GM19099 (cell line): Measurements from ENCODE around the gene STX19.
A peak's percentile ranks its signal among the peaks of the same experiment; 100 is the strongest.

Experiments used
- POLR2A ChIP-seq: IDR thresholded peaks from 3 replicates; pipeline ENCODE4 v1.6.1; 2011; ENCODE audit warnings: low read depth; ENCODE audit not compliant: insufficient read length; ENCODE audit errors: extremely low read depth

The STX19 gene

DNA sequence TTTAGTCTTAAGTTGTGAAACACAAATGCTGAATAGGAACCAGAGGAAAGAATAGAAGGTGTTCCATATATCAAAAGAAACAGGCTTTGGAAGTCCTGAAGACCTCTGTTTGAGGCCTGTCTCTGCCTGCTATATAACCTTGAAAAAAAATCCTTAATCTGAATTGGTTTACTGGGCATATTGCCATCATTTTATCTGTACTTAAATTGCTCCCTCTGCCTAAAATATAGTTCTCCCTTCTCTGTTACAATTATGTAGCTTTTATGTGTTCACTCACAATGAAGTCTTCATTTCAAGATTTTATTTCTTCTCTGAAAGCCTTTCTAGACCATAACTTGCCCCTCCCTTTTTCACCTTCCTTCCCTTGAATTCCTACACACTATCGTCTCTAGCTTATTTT is 27.2 kb downstream of the STX19 start:
- TF ChIP-seq POLR2A = no peak

- no peak for TF ChIP-seq POLR2A
Measured at GRCh38 chr3:93994056-93994455, 34.3 kb downstream of the STX19 start.

DNA sequence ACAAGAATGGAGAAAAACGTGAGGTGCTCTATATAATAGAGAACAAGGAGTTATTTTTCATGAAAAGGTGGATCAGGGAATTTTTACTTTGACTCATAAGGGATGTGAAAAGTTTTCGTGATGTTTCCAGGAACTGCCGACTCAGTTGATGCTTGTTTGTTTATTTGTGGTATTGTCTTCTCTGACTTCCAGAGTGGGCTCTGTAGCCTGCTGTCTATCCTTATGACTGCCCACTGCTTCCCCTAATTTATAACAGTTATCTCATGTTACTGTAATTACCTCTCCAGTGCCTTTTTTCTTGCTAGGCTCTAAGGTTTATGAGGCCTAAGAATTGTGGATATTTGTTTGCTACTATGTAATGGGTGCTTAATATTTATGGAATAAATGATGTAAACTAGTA is 36.2 kb downstream of the STX19 start:
- no peak for TF ChIP-seq POLR2A

DNA sequence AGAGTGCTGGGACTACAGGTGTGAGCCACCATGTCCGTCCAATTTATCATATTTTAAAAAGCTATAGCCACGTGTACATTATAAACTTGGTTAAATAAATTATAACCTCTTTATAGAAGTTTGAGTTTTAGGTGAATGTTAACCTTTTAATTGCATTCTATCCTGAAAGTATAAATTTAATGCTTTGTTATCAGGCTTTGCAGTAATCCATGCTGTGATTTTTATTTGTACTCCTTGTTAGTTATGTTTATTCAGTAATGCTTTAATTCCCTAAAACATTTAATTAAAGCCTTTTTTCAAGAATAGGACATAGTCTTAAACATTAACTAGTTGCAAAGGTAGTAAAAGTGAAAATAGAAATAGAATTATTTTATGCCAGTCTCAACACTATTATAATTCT is 36.8 kb downstream of the STX19 start:
- no peak for TF ChIP-seq POLR2A

DNA sequence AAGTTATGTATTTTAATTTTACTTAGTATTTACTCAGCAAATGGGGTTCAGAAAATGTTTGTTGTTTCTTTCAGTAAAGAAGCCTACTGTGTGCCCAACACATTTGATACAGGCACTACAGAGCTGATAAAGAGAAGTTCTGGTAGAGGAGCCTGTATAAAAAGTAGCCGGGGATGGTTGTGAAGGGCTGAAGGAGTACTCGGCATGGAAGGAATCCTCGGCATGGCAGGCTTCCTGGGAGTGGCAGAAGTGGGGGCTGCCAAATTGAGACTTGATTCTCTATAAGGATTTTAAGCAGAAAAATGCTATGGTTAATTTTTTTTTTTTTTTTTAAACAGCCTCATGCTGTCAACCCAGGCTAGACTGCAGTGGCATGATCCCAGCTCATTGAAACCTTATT is 39.2 kb downstream of the STX19 start:
- no peak for TF ChIP-seq POLR2A

- TF ChIP-seq POLR2A = no peak
Measured at GRCh38 chr3:93988764-93989163, 39.6 kb downstream of the STX19 start.

- no peak for TF ChIP-seq POLR2A
Measured at GRCh38 chr3:93988283-93988682, 40.1 kb downstream of the STX19 start.

GRCh38 chr3:93984618-93985017 is 43.8 kb downstream of the STX19 start:
- TF ChIP-seq POLR2A = no peak

DNA sequence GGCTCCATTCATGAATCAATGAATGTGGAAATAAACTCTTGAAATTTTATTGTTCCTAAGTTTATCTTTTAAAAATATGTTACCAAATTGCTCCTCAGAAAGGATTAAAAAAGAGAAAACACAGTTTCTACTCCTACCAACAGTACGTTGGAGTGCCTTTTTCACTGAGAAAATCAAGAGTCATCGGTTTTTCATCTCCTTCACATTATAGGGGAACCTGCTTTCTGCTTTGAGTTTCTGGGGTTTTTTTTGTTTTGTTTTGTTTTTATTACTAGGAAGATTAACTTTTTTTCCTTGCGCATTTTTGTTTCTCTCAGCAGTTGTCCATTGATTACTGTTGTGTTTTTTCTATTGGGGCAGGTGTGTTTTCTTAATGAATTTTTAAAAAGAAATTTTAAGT is 45.0 kb downstream of the STX19 start:
- no peak for TF ChIP-seq POLR2A

DNA sequence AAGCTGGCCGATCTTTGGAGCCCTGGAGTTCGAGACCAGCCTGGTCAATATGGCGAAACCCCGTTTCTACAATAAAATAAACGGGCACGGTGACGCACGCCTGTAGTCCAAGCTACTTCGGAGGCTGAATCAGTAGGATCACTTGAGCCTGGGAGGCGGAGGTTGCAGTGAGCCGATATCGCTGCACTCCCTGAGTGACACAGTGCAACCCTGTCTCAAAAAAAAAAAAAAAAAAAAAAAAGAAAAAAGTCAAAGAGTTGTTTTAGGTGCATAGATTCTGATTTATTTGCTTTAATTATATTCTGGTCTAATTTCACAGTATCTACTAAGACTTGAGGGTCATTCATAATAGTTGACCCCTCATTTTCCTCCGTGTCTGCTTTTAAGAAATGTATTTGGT is 46.7 kb downstream of the STX19 start:
- no peak for TF ChIP-seq POLR2A

DNA sequence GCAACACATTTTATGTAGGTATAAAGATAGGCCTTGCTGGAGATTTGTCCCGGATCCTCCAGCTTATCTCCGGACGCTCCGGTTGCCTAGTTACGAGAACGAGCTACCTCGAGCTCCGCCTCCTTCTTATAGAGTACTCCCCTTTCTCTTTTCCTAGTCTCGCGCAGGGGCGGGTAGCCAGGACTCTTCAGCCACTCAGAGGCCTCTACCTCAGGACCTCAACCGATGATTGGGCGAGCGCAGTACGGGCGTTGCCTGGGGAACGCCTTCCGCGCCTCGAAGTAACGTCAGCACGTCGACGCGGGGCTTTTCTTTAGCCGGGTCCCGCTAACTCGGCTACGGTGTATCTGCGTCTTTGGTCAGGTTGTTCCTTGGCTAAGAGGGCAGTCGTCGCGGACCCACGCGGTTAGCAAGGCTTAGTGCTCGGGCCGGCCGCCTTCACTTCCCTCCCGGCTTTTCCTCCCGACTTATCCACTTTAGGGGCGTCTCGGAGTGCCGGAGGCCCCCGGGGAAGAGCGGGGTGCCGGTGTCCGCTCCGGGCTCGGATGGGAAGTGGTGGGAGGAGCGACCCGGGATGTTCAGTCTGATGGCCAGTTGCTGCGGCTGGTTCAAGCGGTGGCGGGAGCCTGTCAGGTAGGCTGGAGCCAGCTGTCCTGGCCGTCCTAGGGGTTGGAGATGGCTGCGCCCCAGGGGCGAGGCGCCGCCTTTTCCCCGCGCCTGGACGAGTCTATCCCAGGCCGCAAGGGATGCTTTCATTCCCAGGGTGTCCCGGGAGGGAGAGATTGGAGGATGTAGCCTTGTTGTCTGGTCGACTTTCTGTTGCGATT is 48.3 kb downstream of the STX19 start, which contains the start of gene ARL13B:
TSS of gene ARL13B (plus strand) at position 306 of the 827 bp plus-strand sequence. CDS start at position 575, 269 bp downstream.
- peak; percentile 81 for TF ChIP-seq POLR2A

DNA sequence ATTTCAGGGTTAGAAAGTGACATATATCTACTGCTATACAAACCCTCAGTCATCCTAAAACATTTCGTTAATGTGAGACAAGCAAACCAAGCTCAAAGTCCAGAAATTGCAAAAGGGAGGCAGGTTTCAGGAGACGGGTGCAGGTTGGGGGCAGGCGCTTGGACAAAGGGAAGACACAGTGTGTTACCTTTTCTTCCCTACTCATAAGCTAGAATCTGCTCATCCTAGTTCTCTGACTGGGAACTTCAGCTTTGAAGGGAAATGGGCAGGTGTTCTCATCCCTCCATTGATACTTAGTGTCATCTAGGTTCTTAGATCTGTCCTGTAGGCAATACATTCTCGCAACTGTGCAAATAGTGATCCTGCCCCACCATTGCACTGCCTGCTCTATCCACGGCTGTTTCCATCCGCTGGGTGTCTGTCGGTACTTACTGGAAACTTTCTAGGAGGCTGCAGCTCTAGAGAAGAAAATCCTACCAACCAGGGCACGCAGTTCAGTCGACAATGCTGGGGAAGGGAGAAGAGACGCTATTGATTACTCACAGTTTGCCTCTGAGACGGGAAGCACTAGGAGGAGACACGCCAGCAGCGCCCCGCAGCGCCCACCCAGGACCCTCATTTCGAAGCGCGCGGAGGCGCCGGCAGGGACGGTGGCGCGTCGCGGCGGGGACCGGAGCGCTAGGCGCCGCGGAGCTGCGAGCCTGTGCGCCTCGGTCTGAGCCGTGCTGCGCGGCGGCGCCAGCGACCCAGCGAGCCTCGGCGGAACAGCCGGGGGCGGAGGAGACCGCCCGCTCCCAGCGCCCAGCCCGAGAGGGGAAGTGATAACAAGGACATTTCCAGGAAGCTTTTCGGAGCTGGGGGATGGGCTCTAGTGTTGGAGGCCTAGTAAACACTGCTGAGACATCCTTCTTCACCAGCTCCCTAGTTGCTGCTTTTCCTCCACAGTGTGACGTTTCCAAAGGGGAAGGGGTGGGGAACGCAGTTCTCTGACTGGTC is 55.0 kb downstream of the STX19 start, which contains the start of gene PROS1:
TSS of gene PROS1 (minus strand) at position 766 of the 996 bp plus-strand sequence. CDS start at position 619, 147 bp downstream.
- no peak for TF ChIP-seq POLR2A

- no peak for TF ChIP-seq POLR2A
Measured at GRCh38 chr3:93969997-93970396, 58.4 kb downstream of the STX19 start.

GRCh38 chr3:93969443-93969842 is 59.0 kb downstream of the STX19 start:
- no peak for TF ChIP-seq POLR2A
